ENCODE results near the gene FYCO1. TPM values are rescaled to one million over a fixed set of nuclear protein-coding genes. Genes with fewer than 3 reads are reported as not detected.

The FYCO1 gene
- total RNA-seq, 1 experiment from 2014 or later: 7.4 TPM

DNA sequence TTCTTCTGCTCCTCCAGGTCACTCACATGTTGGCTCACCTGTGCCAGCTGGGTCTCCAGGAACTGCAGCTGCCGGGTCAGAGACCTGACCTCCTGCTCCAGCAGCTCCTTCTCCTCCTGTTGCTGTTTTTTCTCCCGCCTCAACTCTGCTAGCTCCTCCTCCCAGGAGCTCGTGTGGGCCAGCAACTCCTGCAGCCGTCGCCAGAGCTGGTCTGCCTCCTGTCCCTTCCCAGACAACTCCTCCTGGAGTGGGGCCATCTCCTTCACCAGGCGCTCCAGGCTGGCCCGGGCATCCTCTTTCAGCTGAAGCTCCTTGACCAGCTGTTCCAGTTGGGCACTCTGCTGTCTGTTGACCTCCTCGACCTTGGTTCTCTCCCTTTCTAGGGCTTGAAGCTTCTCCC is 27.9 kb downstream of the FYCO1 start:
- no peak overlapping the region for H3K4me2 ChIP-seq (ENCODE audit: low read depth, low read length, poor library complexity, severe bottlenecking)
- H3K9ac ChIP-seq (ENCODE audit: low read length): no peak overlapping the region
- no peaks in the 10 kb centered on the region for H3K9me2 ChIP-seq (replicated peaks; ENCODE audit: insufficient read depth, low read length)
- no peaks in the 10 kb centered on the region for H3K79me2 ChIP-seq (ENCODE audit: low read length)
- H3K27ac ChIP-seq (ENCODE audit: low read length): no peak overlapping the region
- H3K4me3 ChIP-seq (ENCODE audit: low read length): no peak overlapping the region
- no peaks in the 10 kb centered on the region for H4K20me1 ChIP-seq (ENCODE audit: insufficient read depth, low read depth, low read length)
- no peak overlapping the region for H2AFZ ChIP-seq (ENCODE audit: low read length)
- DNase-seq: no peak
- no peaks in the 10 kb centered on the region for H3K27me3 ChIP-seq (ENCODE audit: low read length)
- H3K4me1 ChIP-seq (ENCODE audit: low read length): peaks cover 15% of the 10 kb centered on the region
- no peaks in the 10 kb centered on the region for H3K9me3 ChIP-seq (ENCODE audit: low read length)
- H3K36me3 ChIP-seq (ENCODE audit: insufficient read depth, low read length): peaks cover 33% of the 10 kb centered on the region; the same call in 1 of the 2 replicates

DNA sequence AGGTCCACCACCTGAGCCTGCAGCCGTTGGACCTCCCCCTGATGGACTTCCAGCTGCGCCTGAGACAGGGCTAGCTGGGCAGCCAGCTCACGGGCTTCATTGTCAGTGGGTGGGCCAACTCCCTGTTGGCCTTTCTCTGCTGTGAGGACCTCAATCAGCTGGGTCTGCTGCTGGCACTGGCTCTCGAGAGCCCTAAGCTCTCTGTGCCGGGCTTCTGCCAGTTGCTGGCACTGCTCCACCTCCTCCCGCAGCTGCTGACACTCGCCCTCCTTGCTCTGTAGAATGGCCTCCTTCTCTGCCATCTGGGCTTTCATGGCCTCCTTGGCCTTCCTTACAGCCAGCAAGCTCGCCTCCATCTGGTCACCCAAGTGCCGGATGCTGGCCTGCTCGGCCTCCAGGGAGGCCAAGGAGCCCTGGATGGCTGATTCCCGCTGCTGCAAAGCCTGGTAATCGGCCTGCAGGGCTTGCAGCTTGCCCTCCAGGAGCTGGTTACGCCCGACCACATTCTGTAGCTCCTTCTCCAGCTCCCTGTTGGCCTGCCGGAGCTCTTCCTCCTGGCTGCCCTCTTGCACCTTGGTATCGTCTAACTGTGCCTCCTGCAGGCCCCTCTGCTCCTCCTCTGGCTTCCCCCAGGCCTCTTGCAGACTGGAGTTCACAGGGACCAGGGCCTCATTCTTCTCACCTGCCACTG is 28.5 kb downstream of the FYCO1 start:
- H2AFZ ChIP-seq (ENCODE audit: low read length): no peak overlapping the region
- no peaks in the 10 kb centered on the region for H4K20me1 ChIP-seq (ENCODE audit: insufficient read depth, low read depth, low read length)
- H3K36me3 ChIP-seq (ENCODE audit: insufficient read depth, low read length): peaks cover 35% of the 10 kb centered on the region; the same call in 1 of the 2 replicates
- H3K9me2 ChIP-seq (replicated peaks; ENCODE audit: insufficient read depth, low read length): no peaks in the 10 kb centered on the region
- H3K4me3 ChIP-seq (ENCODE audit: low read length): no peak overlapping the region
- H3K79me2 ChIP-seq (ENCODE audit: low read length): no peaks in the 10 kb centered on the region
- H3K4me1 ChIP-seq (ENCODE audit: low read length): peaks cover 8% of the 10 kb centered on the region
- H3K9ac ChIP-seq (ENCODE audit: low read length): no peak overlapping the region
- H3K9me3 ChIP-seq (ENCODE audit: low read length): no peaks in the 10 kb centered on the region
- H3K27me3 ChIP-seq (ENCODE audit: low read length): no peaks in the 10 kb centered on the region
- DNase-seq: no peak
- H3K4me2 ChIP-seq (ENCODE audit: low read depth, low read length, poor library complexity, severe bottlenecking): no peak overlapping the region
- H3K27ac ChIP-seq (ENCODE audit: low read length): no peak overlapping the region

GRCh38 chr3:45966371-45966791 is 29.2 kb downstream of the FYCO1 start:
- no peak overlapping the region for H2AFZ ChIP-seq (ENCODE audit: low read length)
- H3K79me2 ChIP-seq (ENCODE audit: low read length): no peaks in the 10 kb centered on the region
- no peak overlapping the region for H3K4me3 ChIP-seq (ENCODE audit: low read length)
- H3K27me3 ChIP-seq (ENCODE audit: low read length): no peaks in the 10 kb centered on the region
- no peak overlapping the region for H3K27ac ChIP-seq (ENCODE audit: low read length)
- no peak overlapping the region for H3K4me2 ChIP-seq (ENCODE audit: low read depth, low read length, poor library complexity, severe bottlenecking)
- no peaks in the 10 kb centered on the region for H3K9me2 ChIP-seq (replicated peaks; ENCODE audit: insufficient read depth, low read length)
- H3K36me3 ChIP-seq (ENCODE audit: insufficient read depth, low read length): peaks cover 34% of the 10 kb centered on the region; the same call in 1 of the 2 replicates
- no peak overlapping the region for H3K9ac ChIP-seq (ENCODE audit: low read length)
- no peaks in the 10 kb centered on the region for H4K20me1 ChIP-seq (ENCODE audit: insufficient read depth, low read depth, low read length)
- H3K9me3 ChIP-seq (ENCODE audit: low read length): no peaks in the 10 kb centered on the region
- H3K4me1 ChIP-seq (ENCODE audit: low read length): peaks cover 5% of the 10 kb centered on the region
- DNase-seq: no peak

DNA sequence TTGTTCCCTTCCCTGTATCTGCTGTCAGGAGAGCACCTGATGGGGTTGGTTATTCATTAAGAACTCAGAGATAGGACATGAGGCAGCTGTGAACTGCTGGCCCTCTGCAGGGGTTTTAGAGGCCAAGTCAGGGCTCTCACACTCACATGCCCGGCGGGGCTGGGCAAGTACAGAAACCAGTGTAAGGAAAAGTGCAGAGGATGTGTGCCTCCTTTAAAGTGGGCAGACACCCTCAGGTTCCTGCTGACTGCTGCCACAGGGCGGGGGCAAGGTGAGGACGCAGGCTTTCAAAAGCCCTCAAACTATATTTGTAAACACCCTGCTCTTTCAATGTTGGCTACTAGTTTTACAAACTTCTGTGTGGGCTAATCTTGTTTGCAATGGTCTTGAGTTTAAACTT is 30.0 kb downstream of the FYCO1 start:
- Histone ChIP-seq H3K4me1 (ENCODE audit: low read length) (peaks cover 5% of the 10 kb centered on the region), H3K9me3 (ENCODE audit: low read length) (no peaks in the 10 kb centered on the region), H3K79me2 (ENCODE audit: low read length) (no peaks in the 10 kb centered on the region), H3K9ac (ENCODE audit: low read length) (no peak overlapping the region), H2AFZ (ENCODE audit: low read length) (no peak overlapping the region), H3K9me2 (replicated peaks; ENCODE audit: insufficient read depth, low read length) (no peaks in the 10 kb centered on the region), H3K4me3 (ENCODE audit: low read length) (no peak overlapping the region), H3K27ac (ENCODE audit: low read length) (no peak overlapping the region), H3K36me3 (ENCODE audit: insufficient read depth, low read length) (peaks cover 38% of the 10 kb centered on the region; the same call in 1 of the 2 replicates), H3K27me3 (ENCODE audit: low read length) (no peaks in the 10 kb centered on the region), H4K20me1 (ENCODE audit: insufficient read depth, low read depth, low read length) (no peaks in the 10 kb centered on the region), H3K4me2 (ENCODE audit: low read depth, low read length, poor library complexity, severe bottlenecking) (no peak overlapping the region)
- no peak for DNase-seq

DNA sequence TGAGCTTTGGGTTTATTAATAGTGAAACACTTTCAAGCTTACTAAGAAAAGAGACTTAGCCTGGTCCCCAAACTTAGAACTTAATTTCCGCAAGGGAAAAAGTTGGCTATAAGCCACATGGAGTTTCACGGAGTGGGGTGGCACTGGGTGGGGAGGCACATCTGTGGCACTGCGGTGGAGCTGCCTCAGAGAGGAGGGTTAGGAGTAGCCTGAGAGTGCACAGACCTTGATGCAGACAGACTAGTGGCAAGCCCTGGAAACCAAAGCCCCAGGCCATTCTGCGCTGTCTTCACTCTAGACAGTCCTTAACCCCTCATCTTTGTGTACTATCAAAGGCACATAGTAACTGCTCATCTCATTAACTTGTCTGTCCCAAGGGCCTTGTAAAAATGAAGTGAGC is 30.4 kb downstream of the FYCO1 start:
- Histone ChIP-seq H3K27ac (ENCODE audit: low read length) (no peak overlapping the region), H2AFZ (ENCODE audit: low read length) (no peak overlapping the region), H3K4me2 (ENCODE audit: low read depth, low read length, poor library complexity, severe bottlenecking) (no peak overlapping the region), H3K36me3 (ENCODE audit: insufficient read depth, low read length) (peaks cover 42% of the 10 kb centered on the region; the same call in 1 of the 2 replicates), H3K9me2 (replicated peaks; ENCODE audit: insufficient read depth, low read length) (no peaks in the 10 kb centered on the region), H3K4me1 (ENCODE audit: low read length) (peaks cover 5% of the 10 kb centered on the region), H3K9me3 (ENCODE audit: low read length) (no peaks in the 10 kb centered on the region), H3K9ac (ENCODE audit: low read length) (no peak overlapping the region), H3K4me3 (ENCODE audit: low read length) (no peak overlapping the region), H3K27me3 (ENCODE audit: low read length) (no peaks in the 10 kb centered on the region), H3K79me2 (ENCODE audit: low read length) (no peaks in the 10 kb centered on the region), H4K20me1 (ENCODE audit: insufficient read depth, low read depth, low read length) (no peaks in the 10 kb centered on the region)
- no peak for DNase-seq

GRCh38 chr3:45964139-45964538 is 31.5 kb downstream of the FYCO1 start:
- Histone ChIP-seq H3K79me2 (ENCODE audit: low read length) (no peaks in the 10 kb centered on the region), H3K27me3 (ENCODE audit: low read length) (no peaks in the 10 kb centered on the region), H3K4me3 (ENCODE audit: low read length) (no peak overlapping the region), H3K36me3 (ENCODE audit: insufficient read depth, low read length) (peaks cover 48% of the 10 kb centered on the region; the same call in 1 of the 2 replicates), H3K9me2 (replicated peaks; ENCODE audit: insufficient read depth, low read length) (no peaks in the 10 kb centered on the region), H3K4me1 (ENCODE audit: low read length) (peaks cover 5% of the 10 kb centered on the region), H3K9me3 (ENCODE audit: low read length) (no peaks in the 10 kb centered on the region), H3K9ac (ENCODE audit: low read length) (no peak overlapping the region), H2AFZ (ENCODE audit: low read length) (no peak overlapping the region), H4K20me1 (ENCODE audit: insufficient read depth, low read depth, low read length) (no peaks in the 10 kb centered on the region), H3K4me2 (ENCODE audit: low read depth, low read length, poor library complexity, severe bottlenecking) (no peak overlapping the region), H3K27ac (ENCODE audit: low read length) (no peak overlapping the region)
- DNase-seq: no peak

- Histone ChIP-seq H3K4me3 (ENCODE audit: low read length) (no peak overlapping the region), H3K27me3 (ENCODE audit: low read length) (no peaks in the 10 kb centered on the region), H2AFZ (ENCODE audit: low read length) (no peak overlapping the region), H3K9ac (ENCODE audit: low read length) (no peak overlapping the region), H3K9me2 (replicated peaks; ENCODE audit: insufficient read depth, low read length) (no peaks in the 10 kb centered on the region), H4K20me1 (ENCODE audit: insufficient read depth, low read depth, low read length) (no peaks in the 10 kb centered on the region), H3K27ac (ENCODE audit: low read length) (no peak overlapping the region), H3K9me3 (ENCODE audit: low read length) (no peaks in the 10 kb centered on the region), H3K79me2 (ENCODE audit: low read length) (0 out of 2 replicates have a peak, but pooled peaks cover under 1% of the 10 kb centered on the region), H3K4me2 (ENCODE audit: low read depth, low read length, poor library complexity, severe bottlenecking) (no peak overlapping the region), H3K4me1 (ENCODE audit: low read length) (peaks cover 5% of the 10 kb centered on the region), H3K36me3 (ENCODE audit: insufficient read depth, low read length) (peaks cover 44% of the 10 kb centered on the region; the same call in 1 of the 2 replicates)
- DNase-seq: no peak
Measured at GRCh38 chr3:45962033-45962432, 33.6 kb downstream of the FYCO1 start.

DNA sequence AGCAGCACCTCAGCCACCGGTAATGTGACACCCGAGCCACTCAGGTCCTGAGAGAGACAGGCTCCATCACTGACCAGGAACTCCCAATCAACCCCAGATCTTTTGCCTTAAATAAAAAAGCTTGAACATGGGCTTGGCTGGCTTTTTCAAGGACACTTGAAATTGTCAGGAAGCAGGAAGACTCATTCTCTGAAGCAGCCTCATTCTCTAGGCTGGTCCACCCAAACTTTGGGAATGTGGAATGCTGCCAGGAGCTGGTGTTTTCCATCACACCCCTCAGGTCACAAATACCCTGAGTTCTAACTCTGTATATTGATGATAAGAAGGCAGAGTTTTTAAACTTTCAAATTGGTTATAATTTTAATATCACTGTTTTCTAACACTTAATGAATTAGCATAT is 35.3 kb downstream of the FYCO1 start:
- no peaks in the 10 kb centered on the region for H3K9me3 ChIP-seq (ENCODE audit: low read length)
- H3K27me3 ChIP-seq (ENCODE audit: low read length): no peaks in the 10 kb centered on the region
- no peak overlapping the region for H3K4me3 ChIP-seq (ENCODE audit: low read length)
- no peak overlapping the region for H3K4me2 ChIP-seq (ENCODE audit: low read depth, low read length, poor library complexity, severe bottlenecking)
- peaks cover 5% of the 10 kb centered on the region for H3K4me1 ChIP-seq (ENCODE audit: low read length)
- no peak overlapping the region for H3K9ac ChIP-seq (ENCODE audit: low read length)
- 0 out of 2 replicates have a peak, but pooled peaks cover 2% of the 10 kb centered on the region for H3K79me2 ChIP-seq (ENCODE audit: low read length)
- H3K36me3 ChIP-seq (ENCODE audit: insufficient read depth, low read length): peaks cover 51% of the 10 kb centered on the region; the same call in 1 of the 2 replicates
- no peak for DNase-seq
- no peaks in the 10 kb centered on the region for H3K9me2 ChIP-seq (replicated peaks; ENCODE audit: insufficient read depth, low read length)
- no peaks in the 10 kb centered on the region for H4K20me1 ChIP-seq (ENCODE audit: insufficient read depth, low read depth, low read length)
- no peak overlapping the region for H2AFZ ChIP-seq (ENCODE audit: low read length)
- H3K27ac ChIP-seq (ENCODE audit: low read length): no peak overlapping the region
